Measurements from ENCODE around the gene RNF182.

GRCh38 chr6:14025160-14025559 is 100.4 kb downstream of the RNF182 start:
- TF ChIP-seq CTCF (IDR thresholded peaks at IDR 0.05; ENCODE audit: low read depth, low read length) = no peak
- no peak for TF ChIP-seq EZH2phosphoT487 (IDR thresholded peaks at IDR 0.05; ENCODE audit: low read depth)

Measured in OCI-LY3 (cell line).